Measurements from ENCODE around the gene MAL. TPM values are rescaled to one million over a fixed set of nuclear protein-coding genes. Genes with fewer than 3 reads are reported as not detected.

Gene MAL
- total and polyA plus RNA-seq, 2 experiments from 2014 or later: 0.24 to 0.31 TPM

GRCh38 chr2:94980406-94980805 is 45.1 kb upstream of the MAL start:
- H4K20me1 ChIP-seq (replicated peaks; ENCODE audit: insufficient read depth): no peaks in the 10 kb centered on the region
- no peak for DNase-seq (ENCODE audit: low spot score)
- TF ChIP-seq EZH2 (IDR thresholded peaks at IDR 0.05; ENCODE audit: low read depth, unreplicated experiment) (no peak), CTCF (conservative IDR thresholded peaks at IDR 0.05; ENCODE audit: low read depth in 2 of 2) (no peak)
- TF ChIP-seq, protein P1, sequence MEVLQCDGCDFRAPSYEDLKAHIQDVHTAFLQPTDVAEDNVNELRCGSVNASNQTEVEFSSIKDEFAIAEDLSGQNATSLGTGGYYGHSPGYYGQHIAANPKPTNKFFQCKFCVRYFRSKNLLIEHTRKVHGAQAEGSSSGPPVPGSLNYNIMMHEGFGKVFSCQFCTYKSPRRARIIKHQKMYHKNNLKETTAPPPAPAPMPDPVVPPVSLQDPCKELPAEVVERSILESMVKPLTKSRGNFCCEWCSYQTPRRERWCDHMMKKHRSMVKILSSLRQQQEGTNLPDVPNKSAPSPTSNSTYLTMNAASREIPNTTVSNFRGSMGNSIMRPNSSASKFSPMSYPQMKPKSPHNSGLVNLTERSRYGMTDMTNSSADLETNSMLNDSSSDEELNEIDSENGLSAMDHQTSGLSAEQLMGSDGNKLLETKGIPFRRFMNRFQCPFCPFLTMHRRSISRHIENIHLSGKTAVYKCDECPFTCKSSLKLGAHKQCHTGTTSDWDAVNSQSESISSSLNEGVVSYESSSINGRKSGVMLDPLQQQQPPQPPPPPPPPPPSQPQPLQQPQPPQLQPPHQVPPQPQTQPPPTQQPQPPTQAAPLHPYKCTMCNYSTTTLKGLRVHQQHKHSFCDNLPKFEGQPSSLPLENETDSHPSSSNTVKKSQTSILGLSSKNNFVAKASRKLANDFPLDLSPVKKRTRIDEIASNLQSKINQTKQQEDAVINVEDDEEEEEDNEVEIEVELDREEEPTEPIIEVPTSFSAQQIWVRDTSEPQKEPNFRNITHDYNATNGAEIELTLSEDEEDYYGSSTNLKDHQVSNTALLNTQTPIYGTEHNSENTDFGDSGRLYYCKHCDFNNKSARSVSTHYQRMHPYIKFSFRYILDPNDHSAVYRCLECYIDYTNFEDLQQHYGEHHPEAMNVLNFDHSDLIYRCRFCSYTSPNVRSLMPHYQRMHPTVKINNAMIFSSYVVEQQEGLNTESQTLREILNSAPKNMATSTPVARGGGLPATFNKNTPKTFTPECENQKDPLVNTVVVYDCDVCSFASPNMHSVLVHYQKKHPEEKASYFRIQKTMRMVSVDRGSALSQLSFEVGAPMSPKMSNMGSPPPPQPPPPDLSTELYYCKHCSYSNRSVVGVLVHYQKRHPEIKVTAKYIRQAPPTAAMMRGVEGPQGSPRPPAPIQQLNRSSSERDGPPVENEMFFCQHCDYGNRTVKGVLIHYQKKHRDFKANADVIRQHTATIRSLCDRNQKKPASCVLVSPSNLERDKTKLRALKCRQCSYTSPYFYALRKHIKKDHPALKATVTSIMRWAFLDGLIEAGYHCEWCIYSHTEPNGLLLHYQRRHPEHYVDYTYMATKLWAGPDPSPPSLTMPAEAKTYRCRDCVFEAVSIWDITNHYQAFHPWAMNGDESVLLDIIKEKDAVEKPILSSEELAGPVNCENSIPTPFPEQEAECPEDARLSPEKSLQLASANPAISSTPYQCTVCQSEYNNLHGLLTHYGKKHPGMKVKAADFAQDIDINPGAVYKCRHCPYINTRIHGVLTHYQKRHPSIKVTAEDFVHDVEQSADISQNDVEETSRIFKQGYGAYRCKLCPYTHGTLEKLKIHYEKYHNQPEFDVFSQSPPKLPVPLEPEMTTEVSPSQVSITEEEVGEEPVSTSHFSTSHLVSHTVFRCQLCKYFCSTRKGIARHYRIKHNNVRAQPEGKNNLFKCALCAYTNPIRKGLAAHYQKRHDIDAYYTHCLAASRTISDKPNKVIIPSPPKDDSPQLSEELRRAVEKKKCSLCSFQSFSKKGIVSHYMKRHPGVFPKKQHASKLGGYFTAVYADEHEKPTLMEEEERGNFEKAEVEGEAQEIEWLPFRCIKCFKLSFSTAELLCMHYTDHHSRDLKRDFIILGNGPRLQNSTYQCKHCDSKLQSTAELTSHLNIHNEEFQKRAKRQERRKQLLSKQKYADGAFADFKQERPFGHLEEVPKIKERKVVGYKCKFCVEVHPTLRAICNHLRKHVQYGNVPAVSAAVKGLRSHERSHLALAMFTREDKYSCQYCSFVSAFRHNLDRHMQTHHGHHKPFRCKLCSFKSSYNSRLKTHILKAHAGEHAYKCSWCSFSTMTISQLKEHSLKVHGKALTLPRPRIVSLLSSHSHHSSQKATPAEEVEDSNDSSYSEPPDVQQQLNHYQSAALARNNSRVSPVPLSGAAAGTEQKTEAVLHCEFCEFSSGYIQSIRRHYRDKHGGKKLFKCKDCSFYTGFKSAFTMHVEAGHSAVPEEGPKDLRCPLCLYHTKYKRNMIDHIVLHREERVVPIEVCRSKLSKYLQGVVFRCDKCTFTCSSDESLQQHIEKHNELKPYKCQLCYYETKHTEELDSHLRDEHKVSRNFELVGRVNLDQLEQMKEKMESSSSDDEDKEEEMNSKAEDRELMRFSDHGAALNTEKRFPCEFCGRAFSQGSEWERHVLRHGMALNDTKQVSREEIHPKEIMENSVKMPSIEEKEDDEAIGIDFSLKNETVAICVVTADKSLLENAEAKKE (CRISPR knock-in tag; IDR thresholded peaks at IDR 0.05): no peak

GRCh38 chr2:94982156-94982555 is 43.4 kb upstream of the MAL start:
- H3K9me3 Mint-ChIP-seq: no peaks in the 10 kb centered on the region; the same call in 2 of the 3 replicates
- TF ChIP-seq ZNF114 (CRISPR knock-in tag; IDR thresholded peaks at IDR 0.05): no peak
- TF ChIP-seq EZH2phosphoT487 (IDR thresholded peaks at IDR 0.05; ENCODE audit: unreplicated experiment): no peak
- no peak for DNase-seq (ENCODE audit: low spot score)
- Histone ChIP-seq H3K27ac (ENCODE audit: low read depth) (no peak overlapping the region), H3K9me2 (ENCODE audit: insufficient read depth) (no peaks in the 10 kb centered on the region), H3K79me2 (replicated peaks; ENCODE audit: insufficient read depth) (no peaks in the 10 kb centered on the region), H4K20me1 (replicated peaks; ENCODE audit: insufficient read depth) (no peaks in the 10 kb centered on the region), H3K4me2 (no peak overlapping the region), H2AFZ (no peak overlapping the region), H3K4me3 (no peak overlapping the region), H3K4me1 (ENCODE audit: insufficient read depth) (no peaks in the 10 kb centered on the region), H3K36me3 (ENCODE audit: insufficient read depth) (no peaks in the 10 kb centered on the region), H3F3A (replicated peaks; ENCODE audit: low read depth) (no peaks in the 10 kb centered on the region), H3K27me3 (ENCODE audit: insufficient read depth) (peaks cover 3% of the 10 kb centered on the region; the same call in 1 of the 2 replicates)
- H3K27ac Mint-ChIP-seq: peak overlapping the region; percentile 56; the same call in 1 of the 2 replicates
- peaks cover 15% of the 10 kb centered on the region for H3K27me3 Mint-ChIP-seq (ENCODE audit: insufficient read depth, low read depth, poor library complexity)
- no peak overlapping the region for H3K4me3 Mint-ChIP-seq
- H3K4me1 Mint-ChIP-seq: peaks cover 5% of the 10 kb centered on the region; the same call in 1 of the 3 replicates
- no peaks in the 10 kb centered on the region for H3K36me3 Mint-ChIP-seq (ENCODE audit: low read depth)
- no peak for ATAC-seq

More at GRCh38 chr2:94980406-94980805, 45.1 kb upstream of the MAL start:
- no peak overlapping the region for H3K4me2 ChIP-seq
- peaks cover 16% of the 10 kb centered on the region; the same call in 1 of the 2 replicates for H3K27me3 ChIP-seq (ENCODE audit: insufficient read depth)
- Mint-ChIP-seq H3K9me3 (peaks cover 3% of the 10 kb centered on the region; the same call in 1 of the 3 replicates), H3K27ac (no peak overlapping the region), H3K36me3 (ENCODE audit: low read depth) (no peaks in the 10 kb centered on the region), H3K4me3 (no peak overlapping the region), H3K4me1 (peaks cover 4% of the 10 kb centered on the region; the same call in 1 of the 3 replicates), H3K27me3 (ENCODE audit: insufficient read depth, low read depth, poor library complexity) (peaks cover 10% of the 10 kb centered on the region)
- H3K4me1 ChIP-seq (ENCODE audit: insufficient read depth): no peaks in the 10 kb centered on the region
- H3K4me3 ChIP-seq: no peak overlapping the region
- no peaks in the 10 kb centered on the region for H3K9me2 ChIP-seq (ENCODE audit: insufficient read depth)
- H3K79me2 ChIP-seq (replicated peaks; ENCODE audit: insufficient read depth): no peaks in the 10 kb centered on the region
- H3F3A ChIP-seq (replicated peaks; ENCODE audit: low read depth): no peaks in the 10 kb centered on the region
- ATAC-seq: no peak
- H3K27ac ChIP-seq (ENCODE audit: low read depth): no peak overlapping the region
- no peak overlapping the region for H2AFZ ChIP-seq
- H3K36me3 ChIP-seq (ENCODE audit: insufficient read depth): no peaks in the 10 kb centered on the region
